ENCODE results near the gene ARID4B. TPM values are rescaled to one million over a fixed set of nuclear protein-coding genes. Genes with fewer than 3 reads are reported as not detected.

Gene ARID4B
- total RNA-seq, 1 donor: 36.7 TPM

DNA sequence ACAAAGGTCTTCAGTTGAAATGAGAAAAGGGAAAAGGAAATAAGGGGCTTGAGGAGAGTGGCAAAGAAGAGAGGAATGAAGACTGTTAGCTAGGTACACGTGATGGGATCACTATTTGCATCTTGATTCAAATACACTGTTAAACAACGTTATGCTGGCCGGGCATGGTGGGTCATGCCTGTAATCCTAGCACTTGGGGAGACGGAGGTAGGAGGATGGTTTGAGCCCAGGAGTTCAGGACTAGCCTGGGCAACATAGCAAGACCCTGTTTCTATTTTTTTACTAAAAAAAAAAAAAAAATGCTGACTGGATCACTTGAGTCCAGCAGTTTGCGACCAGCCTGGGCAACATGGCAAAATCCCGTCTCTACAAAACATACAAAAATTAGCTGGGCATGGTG is 169.3 kb downstream of the ARID4B start:
- no peak for DNase-seq (ENCODE audit: low read depth)
- H3K4me3 ChIP-seq (ENCODE audit: low read depth, low read length): no peak overlapping the region
- TF ChIP-seq, protein P1, sequence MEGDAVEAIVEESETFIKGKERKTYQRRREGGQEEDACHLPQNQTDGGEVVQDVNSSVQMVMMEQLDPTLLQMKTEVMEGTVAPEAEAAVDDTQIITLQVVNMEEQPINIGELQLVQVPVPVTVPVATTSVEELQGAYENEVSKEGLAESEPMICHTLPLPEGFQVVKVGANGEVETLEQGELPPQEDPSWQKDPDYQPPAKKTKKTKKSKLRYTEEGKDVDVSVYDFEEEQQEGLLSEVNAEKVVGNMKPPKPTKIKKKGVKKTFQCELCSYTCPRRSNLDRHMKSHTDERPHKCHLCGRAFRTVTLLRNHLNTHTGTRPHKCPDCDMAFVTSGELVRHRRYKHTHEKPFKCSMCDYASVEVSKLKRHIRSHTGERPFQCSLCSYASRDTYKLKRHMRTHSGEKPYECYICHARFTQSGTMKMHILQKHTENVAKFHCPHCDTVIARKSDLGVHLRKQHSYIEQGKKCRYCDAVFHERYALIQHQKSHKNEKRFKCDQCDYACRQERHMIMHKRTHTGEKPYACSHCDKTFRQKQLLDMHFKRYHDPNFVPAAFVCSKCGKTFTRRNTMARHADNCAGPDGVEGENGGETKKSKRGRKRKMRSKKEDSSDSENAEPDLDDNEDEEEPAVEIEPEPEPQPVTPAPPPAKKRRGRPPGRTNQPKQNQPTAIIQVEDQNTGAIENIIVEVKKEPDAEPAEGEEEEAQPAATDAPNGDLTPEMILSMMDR (IDR thresholded peaks at IDR 0.05; ENCODE audit: insufficient read depth, low read length): no peak

DNA sequence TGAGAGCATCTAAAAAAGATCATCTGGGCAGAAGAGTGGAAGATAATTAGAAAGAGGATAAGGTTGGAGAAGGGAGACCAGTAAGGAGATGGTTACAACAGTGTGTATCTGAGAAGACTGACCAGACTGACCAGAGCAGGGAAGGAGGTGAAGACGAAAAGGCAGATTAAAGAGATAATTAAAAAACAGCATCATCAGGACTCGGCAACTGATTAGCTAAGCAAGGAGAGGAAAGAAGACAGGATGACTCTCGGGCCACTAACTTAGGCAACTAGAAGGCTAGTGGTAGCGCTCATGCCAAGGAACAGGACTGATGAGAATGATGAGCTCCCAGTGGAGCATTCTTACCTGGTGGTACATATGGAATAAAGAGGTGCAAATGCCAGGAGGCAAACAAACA is 170.8 kb downstream of the ARID4B start:
- no peak for DNase-seq (ENCODE audit: low read depth)
- no peak overlapping the region for H3K4me3 ChIP-seq (ENCODE audit: low read depth, low read length)
- TF ChIP-seq, protein P1 (IDR thresholded peaks at IDR 0.05; ENCODE audit: insufficient read depth, low read length): no peak

DNA sequence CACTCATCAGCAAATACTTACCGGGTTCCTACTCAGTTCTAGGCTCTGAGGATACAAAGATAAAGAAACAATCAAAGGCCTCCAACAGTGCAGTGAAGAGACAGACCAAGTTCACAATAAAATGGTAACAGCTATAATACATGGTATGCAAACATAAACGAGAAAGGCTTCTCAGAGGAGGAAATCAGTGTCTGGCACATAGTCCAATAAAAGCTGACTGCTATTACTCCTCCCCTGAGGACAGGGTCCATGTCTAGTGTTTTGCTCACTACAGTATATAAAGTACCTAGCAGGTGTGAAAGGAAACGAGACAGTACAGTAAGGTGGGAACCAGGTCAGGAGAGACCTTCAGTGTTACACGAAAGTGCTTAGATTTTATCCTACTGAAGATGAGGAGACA is 171.2 kb downstream of the ARID4B start:
- TF ChIP-seq, protein P1 (IDR thresholded peaks at IDR 0.05; ENCODE audit: insufficient read depth, low read length): no peak
- DNase-seq (ENCODE audit: low read depth): no peak
- no peak overlapping the region for H3K4me3 ChIP-seq (ENCODE audit: low read depth, low read length)

DNA sequence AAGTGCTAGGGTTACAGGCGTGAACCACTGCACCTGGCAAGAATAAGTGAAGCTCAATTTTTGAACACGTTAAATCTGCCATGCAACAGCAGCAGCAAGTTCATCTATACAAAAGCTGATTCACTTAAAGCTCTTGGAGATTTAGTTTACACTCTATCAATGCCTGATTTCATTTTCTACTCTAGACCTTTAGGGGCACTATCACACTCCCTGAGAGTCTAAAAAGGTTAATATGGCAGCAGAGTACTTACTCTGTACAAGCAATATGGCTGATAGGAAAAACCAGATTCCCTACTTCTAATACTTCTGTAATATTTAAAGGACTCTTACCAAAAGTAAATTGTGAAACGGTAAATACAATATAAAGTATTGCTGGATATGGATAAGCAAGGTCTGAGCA is 171.7 kb downstream of the ARID4B start:
- no peak overlapping the region for H3K4me3 ChIP-seq (ENCODE audit: low read depth, low read length)
- TF ChIP-seq, protein P1 (IDR thresholded peaks at IDR 0.05; ENCODE audit: insufficient read depth, low read length): no peak
- DNase-seq (ENCODE audit: low read depth): no peak

DNA sequence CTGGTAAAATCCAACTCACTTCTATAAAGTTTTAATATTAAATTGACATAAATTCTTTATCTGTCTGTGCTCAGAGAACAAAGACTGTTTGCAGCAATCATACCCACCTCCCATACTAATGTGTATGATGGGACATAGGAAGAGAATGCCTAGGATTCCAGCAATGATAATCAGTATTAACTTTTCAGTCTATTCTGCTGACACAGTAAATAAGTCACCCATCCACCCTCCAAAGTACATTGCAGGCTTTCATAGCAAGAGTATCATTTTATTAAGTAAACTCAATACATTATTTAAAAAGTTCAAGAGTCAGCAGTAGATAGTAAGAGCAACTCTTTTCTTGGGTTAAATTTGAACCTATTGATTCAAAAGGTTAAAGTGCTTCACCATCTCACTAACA is 175.7 kb downstream of the ARID4B start:
- H3K4me3 ChIP-seq (ENCODE audit: low read depth, low read length): no peak overlapping the region
- no peak for DNase-seq (ENCODE audit: low read depth)
- TF ChIP-seq, protein P1 (IDR thresholded peaks at IDR 0.05; ENCODE audit: insufficient read depth, low read length): no peak

DNA sequence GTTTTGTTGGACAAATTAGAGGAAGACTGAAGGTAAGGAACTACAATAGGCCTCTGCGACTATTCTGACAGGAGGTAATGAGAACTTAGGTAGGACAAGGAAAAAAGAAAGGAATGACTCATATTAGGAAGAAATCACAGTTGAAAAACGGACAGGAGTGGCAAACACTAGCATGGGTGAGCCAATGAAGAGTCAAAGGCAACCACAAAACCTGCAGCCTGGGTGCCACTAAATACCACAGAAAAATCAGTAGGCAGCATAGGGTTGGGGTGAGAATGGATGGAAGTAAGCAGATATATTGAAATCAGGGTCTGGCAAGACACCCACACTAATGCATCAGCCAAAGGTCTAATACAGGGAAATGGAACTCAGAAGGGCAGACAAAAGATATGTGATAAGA is 176.9 kb downstream of the ARID4B start:
- TF ChIP-seq, protein P1 (IDR thresholded peaks at IDR 0.05; ENCODE audit: insufficient read depth, low read length): no peak
- DNase-seq (ENCODE audit: low read depth): no peak
- H3K4me3 ChIP-seq (ENCODE audit: low read depth, low read length): no peak overlapping the region

DNA sequence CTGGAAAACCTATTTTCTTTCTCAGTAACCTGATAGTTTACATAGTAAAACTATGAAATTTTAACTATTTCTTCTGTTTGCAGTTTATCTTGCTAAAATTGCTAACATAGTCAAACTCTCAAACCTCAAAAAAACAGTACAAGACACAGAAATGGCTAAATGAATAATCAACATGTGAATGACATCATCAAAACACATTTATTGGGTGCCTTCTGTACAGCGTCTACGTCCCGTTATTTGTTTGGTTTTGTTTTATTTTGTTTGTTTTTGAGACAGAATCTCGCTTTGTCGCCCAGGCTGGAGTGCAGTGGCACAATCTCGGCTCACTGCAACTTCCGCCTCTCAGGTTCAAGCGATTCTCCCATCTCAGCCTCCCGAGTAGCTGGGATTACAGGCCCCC is 178.2 kb downstream of the ARID4B start:
- TF ChIP-seq, protein P1 (IDR thresholded peaks at IDR 0.05; ENCODE audit: insufficient read depth, low read length): no peak
- DNase-seq (ENCODE audit: low read depth): no peak

More for the DNA sequence above, 178.2 kb downstream of the ARID4B start:
- no peak overlapping the region for H3K4me3 ChIP-seq (ENCODE audit: low read depth, low read length)
